GM15510 (cell line): ENCODE data around the gene SPAG6.

ENCODE experiments used
- POLR2A ChIP-seq: IDR thresholded peaks from 3 replicates; pipeline ENCODE4 v1.6.1; 2011; ENCODE audit warnings: borderline replicate concordance; ENCODE audit not compliant: insufficient read length; ENCODE audit errors: extremely low read depth

Gene SPAG6

DNA sequence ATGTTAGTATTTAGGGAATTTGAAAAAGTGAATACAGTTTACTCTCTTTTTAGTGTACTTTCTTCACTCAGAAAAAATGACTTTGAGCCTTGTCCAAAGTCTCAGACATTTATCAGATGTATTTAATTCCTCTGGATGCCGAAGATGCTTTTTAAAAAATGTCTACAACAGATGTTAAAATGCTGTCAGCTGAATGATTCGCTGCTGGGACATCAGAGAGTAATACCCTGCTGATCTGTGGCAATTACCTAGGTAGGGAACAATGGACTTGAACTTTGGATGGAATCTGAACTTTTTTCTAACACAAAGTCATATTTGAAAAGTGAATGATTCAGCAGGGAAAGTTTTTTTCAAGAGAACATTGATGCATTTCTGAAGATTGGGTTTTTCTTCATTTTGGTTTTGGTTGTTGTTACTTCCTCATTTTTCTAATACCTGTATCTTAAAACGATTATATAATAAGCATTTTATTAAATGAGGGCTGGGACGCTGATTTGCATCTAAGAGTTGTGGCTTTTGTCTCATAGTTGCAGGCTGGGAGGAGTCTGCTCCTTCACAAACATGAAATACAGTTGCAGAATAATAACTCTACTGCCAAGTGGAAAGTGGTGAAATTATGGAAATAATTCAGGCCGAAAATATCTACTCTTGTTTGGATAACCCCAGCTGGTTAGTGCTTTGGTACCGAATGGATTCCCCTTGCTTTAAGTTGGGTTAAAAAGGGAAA is 98.0 kb downstream of the SPAG6 start:
- TF ChIP-seq POLR2A, result no peak

DNA sequence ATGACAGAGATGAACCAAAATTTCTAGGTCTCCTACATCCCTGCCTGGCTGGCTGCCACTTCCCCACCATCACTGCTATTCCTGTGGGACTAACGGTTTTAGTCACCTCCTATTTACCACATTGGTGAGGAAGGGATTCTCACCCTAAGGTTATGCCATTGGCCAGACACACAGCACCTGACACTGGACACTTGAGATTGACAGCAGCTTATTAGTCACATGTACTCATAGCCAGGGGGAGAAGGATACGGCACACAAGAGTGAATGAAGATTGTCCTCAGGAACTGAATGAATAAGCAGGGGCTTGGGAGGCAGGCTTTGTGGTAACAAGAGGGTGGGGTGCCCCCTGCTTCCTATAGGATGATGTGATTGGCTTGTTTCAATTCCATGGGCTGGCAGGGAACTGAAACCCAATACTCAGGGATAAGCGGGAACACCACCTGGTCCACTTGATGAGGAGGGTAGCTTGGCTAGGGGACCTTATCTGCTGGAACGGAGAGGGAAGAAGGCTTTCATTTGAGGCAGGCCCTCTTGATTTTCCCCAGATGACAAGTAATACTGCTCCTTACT is 99.0 kb downstream of the SPAG6 start:
- no peak for TF ChIP-seq POLR2A

DNA sequence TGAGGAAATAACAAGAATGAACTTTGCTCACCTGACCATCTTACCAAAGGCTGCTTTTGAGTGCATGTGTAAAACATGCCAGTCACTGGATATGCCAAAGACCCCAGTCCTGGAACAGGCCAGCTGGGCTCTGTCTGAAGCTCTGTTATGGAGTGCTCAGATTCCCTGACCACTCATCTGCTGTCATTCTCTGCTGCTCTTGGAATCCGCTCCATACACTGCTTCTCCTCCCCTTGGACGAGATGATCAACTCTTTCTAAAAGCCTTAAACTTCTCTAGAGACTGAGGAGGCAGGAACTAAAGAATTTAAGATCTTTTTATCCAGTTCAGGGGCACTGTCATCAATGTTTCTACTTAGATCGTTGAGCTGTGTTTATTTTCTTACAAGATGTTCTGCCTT is 100.2 kb downstream of the SPAG6 start:
- TF ChIP-seq POLR2A, result no peak

DNA sequence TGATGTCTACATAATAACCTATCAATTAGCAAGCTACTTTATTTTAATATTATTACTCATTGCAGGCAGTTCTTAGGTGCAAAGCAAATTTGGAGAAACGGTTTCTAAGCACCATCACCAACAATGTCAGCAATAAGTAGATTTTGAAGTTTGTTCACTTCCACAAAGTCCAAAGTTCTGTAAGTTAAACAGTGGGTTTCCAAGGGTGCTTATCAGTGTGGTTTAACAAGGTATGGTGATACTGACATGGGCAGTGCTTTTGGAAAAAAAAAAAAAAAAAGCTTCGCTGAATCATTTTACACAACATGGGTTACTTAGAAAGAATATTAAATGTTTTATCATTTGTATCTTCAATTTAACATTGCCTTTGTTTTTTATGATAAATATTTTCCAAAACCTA is 101.8 kb downstream of the SPAG6 start:
- TF ChIP-seq POLR2A, result no peak

DNA sequence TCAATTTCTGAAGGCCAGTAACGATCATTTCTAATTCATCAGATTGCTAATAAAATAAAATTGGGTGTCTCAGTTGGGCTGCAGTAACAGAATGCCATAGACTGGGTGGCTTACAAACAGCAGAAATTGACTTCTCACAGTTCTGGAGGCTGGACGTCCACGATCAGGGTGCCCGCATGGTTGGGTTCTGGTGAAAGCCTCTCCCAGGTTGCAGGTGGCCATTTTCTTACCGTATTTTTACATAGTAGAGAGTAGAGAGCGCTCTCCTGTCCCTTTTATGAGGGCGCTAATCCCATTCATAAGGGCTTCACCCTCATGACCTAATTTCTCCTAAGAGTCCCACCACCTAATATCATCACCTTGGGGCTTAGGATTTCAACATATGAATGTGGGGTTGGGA is 106.0 kb downstream of the SPAG6 start:
- TF ChIP-seq POLR2A, result no peak

DNA sequence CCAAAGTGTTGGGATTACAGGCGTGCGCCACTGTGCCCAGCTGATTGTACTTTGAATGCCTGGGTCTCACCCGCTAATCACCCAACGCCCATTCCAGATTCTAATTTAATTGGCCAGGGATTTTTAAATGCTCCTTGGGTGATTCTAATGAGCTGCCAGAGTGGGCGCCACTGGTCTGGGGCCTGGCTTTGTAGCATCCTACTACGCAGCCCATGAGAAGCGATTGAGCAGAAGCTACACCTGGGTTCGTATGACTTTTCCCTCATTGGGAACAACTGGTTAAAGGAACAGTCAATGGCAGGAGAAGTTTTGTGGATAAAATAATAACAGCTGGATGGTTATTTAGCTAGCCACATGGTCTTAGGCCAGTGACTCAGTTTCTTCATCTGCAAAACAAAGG is 108.0 kb downstream of the SPAG6 start:
- TF ChIP-seq POLR2A, result no peak

DNA sequence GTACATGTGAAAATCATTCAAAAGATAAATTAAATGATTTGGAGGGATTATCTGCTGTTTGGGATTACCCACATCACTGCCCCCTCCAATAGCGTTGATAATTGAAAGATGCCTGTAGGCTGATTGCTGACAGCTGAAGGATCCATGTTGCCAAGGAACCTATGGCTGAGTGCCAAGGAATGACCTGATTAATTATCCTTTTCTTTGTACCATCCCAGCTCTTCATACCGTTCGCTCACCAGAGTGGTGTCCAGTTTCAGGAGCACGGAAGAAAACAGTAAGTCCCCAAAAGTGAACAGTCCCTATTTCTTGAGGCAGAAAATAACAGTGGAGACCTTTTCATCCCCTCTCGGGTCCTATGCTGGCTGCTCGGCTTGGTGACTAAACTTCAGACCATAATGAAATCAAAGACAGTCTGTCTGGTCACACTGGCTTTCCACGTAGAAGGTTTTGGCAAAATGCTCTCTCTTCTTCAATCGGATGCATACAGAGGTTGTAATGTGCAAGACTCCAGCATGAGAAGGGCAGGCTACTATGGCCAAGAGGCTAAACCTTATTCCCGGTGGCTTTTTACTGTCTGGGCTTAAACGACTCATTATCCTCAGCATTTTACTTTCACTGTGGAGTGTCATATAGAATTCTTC is 108.8 kb downstream of the SPAG6 start:
- TF ChIP-seq POLR2A, result no peak

DNA sequence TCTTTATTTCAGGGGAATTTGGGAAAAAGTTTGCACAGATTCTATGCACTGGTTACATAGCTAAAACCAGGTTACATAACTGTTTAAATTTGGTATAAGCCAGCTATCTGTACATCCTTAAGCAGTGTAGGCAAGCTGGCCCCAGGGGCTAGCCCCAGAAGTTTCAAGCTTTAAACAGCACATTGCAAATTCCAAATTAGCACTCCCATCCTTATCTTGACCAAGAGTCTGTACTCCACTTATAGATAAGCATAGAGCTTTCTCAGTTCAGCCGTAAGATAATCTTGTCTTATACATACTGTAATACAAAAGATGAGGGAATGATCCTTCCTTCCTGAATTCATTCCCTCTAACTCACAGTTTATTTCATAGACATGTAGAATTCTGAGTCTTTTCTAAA is 109.3 kb downstream of the SPAG6 start:
- TF ChIP-seq POLR2A, result no peak

DNA sequence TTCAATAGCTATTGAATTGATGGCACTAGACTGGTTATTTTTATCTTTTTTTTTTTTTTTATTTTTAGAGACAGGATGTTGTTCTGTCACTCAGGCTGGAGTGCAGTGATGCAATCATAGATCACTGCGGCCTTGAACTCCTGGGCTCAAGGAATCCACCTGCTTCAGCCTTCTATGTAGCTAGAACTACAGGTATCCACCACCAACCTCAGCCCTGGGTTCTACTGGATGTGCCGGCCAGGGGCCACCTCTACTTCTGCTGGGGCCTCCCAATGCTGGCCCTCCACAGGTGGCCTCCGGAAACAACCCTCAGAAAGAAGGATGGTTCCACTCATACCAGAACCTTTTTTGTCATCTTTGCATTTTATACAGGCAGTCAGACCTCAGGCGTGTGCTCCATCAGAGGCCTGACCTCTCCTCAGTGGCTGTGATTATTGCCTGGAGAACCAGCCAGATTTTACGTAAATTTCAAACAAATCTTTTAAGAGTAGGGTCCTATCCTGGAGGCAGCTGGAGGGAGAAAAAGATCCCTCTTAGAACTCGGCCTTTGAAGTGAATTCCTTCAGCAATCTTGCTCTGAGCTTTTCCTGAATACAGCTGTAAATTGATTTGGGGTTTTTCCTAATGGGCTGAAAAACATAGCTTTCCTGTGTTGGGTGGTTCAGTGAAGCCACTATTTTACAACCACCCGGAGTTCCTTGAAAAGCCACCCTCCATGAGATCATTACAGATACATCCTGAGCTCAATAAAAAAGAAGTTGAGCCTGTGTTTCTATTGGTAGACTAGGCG is 110.0 kb downstream of the SPAG6 start:
- TF ChIP-seq POLR2A, result no peak

DNA sequence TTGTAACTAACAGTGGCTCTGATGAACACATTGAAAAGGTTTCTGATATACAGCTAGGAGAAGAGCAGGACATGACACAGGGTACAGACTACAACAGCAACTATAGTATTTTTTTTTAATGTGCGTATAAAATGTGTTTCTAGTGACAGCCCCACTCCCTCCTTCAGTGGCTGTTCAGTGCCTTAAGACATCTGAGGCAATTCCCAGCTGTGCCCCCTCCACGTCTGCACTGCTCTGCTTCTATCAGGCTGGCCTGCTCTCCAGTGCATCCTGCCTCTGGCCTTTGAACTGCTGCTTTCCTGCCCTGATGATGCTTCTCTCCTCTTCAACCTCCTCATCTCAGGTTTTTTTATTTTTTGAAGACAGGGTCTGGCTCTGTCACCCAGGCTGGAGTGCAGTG is 111.2 kb downstream of the SPAG6 start:
- TF ChIP-seq POLR2A, result no peak

DNA sequence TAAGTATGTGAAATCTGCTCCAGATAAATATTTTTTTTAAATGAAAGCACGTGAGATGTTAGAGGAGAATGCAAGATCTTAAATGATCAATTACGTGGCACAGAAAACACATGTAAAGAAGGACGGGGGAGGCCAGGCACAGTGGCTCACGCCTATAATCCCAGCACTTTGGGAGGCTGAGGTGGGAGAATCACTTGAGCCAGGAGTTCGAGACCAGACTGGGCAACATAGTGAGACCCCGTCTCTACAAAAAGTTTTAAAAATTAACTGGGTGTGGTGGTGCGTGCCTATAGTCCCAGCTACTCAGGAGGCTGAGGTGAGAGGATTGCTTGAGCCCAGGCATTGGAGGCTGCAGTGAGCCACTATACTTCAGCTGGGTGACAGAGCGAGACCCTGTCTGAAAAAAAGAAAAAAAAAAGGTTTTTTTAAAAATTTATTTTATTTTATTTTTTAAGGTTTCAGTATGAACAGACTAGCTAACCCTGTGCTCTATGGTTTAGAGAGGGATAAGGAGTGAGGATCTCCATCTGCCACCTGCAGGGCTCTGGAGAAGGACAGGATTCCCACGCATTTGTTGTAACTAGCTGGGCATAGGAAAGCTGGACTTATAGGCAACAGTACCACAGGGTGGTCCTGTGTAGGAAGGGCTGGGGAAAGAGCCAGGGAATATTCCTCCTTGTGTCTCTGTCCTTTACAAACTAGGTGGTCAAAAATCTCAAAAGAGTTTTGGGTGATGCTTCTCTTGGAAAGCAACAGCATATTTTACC is 113.2 kb downstream of the SPAG6 start:
- TF ChIP-seq POLR2A, result no peak

DNA sequence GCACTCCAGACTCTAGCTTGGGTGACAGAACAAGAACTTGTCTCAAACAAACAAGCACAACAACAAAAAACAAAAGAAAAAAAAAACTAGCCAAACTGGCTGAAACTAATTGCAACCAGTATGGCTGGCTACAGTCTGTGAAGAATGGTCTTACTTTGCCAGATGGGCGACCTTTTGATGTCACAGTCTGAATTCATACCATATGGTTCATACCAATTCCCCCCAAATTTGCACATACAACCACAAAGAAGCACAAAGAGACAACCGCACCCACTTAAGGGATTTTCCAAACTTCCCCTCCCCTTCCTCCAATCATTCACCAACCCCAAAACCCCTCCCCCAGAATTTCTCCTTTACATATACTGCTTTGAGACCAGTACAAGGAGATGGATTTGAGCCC is 114.2 kb downstream of the SPAG6 start:
- TF ChIP-seq POLR2A, result no peak

DNA sequence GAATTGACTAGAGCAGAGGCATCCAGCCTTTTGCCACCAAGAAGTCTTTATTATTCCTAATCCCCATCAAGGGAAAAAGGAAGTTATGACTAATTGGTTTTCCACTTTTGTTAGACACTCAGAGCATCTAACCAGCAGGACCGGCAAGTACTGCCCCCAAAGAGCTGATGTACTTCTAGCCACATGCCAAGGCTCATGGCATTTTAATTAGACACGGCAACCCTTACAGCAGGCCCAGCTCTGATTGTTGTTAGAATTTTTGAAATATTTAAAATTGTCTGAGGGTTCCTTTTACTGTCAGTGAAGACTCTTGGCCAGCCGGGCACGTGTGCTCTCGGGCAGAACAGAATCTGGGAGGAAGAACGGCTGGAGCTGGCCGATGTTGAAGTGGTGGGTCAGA is 114.8 kb downstream of the SPAG6 start:
- TF ChIP-seq POLR2A, result no peak

DNA sequence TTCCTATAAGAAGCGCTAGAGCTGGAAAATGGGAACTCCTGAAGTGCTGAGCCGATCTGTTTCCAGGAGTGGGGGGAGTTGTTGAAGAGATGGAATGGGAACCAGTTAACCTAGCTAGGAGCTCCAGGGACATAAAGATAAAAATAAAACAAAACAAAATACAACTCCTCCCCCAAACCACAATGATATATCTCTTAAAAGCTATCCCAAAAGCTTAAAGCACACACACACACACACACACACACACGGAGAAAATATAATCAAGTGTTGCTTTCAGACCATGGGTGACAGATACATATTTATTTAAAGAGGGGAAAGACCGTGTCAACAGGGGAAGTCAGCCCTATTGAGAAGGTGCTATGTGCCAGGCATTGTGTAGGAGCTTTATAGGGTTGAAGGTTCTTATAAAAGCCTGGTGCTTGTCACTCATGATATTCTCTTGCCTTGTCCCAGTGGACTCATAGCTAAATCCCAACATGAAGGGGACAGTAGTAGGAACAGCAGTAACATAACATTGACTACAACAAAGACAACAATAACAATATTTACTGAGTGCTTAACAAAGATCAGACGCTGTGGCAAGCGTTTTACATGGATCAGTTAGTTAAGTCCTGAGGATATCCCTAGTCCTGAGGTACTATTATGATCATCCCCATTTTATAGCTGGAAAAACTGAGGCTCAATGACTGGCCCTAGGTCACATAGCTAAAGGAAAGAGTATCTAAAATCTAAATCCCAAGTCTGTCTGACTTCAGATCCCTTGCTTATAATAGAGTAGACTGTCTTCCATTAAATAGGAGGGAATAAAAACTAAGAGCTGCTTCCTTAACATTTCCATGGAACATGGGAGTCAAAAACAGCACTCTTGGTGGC is 115.5 kb downstream of the SPAG6 start:
- no peak for TF ChIP-seq POLR2A
